GM08714 (cell line): ENCODE measurements around the gene ZNF493.

Source experiments
- H3K4me3 ChIP-seq: fragments of 200-500 bp; sonication (Bioruptor generic); 2 replicates; pipeline ENCODE4 v1.5.1; 2014; ENCODE audit warnings: mild to moderate bottlenecking, low read length, inconsistent platforms
- ZNF274 ChIP-seq: IDR thresholded peaks from 2 replicates; pipeline ENCODE4 v1.6.1; 2012; ENCODE audit warnings: mild to moderate bottlenecking, low read depth, low read length

Gene ZNF493

GRCh38 chr19:21396893-21397572 is at the start of gene ZNF493:
TSS of gene ZNF493 (plus strand) at chr19:21397133. CDS start at chr19:21397238, 105 bp downstream.
- peak within 1 kb of the TSS; percentile 70 for H3K4me3 ChIP-seq
- TF ChIP-seq ZNF274: no peak

- H3K4me3 ChIP-seq: no peak overlapping the region
- TF ChIP-seq ZNF274: no peak
These were observed 44.1 kb upstream of the ZNF493 start for GRCh38 chr19:21352830-21353229.

- peak within 1 kb of the TSS; percentile 84 for H3K4me3 ChIP-seq
- no peak for TF ChIP-seq ZNF274
These were observed 38.0 kb upstream of the ZNF493 start, which contains the start of gene ZNF738 for GRCh38 chr19:21358768-21359451. TSS of gene ZNF738 (plus strand) at chr19:21359000. CDS start at chr19:21359141, 141 bp downstream.

GRCh38 chr19:21362291-21362690 is 34.6 kb upstream of the ZNF493 start:
- H3K4me3 ChIP-seq: no peak overlapping the region
- TF ChIP-seq ZNF274: no peak

- H3K4me3 ChIP-seq: no peak overlapping the region
- peak; percentile 53; the same call in 1 of the 2 replicates for TF ChIP-seq ZNF274
These were observed 12.9 kb upstream of the ZNF493 start for GRCh38 chr19:21383980-21384582.

- no peak overlapping the region for H3K4me3 ChIP-seq
- TF ChIP-seq ZNF274: no peak
These were observed 812 bp upstream of the ZNF493 start for GRCh38 chr19:21396121-21396520.

- H3K4me3 ChIP-seq: no peak overlapping the region
- TF ChIP-seq ZNF274: no peak
These were observed 1.9 kb downstream of the ZNF493 start for GRCh38 chr19:21398851-21399250.

GRCh38 chr19:21402303-21402985 is 5.5 kb downstream of the ZNF493 start:
- H3K4me3 ChIP-seq: no peak overlapping the region
- no peak for TF ChIP-seq ZNF274

- no peak for TF ChIP-seq ZNF274
- H3K4me3 ChIP-seq: no peak overlapping the region
These were observed 13.2 kb downstream of the ZNF493 start for GRCh38 chr19:21410166-21410565.

- no peak for TF ChIP-seq ZNF274
- H3K4me3 ChIP-seq: no peak overlapping the region
These were observed 25.3 kb downstream of the ZNF493 start for GRCh38 chr19:21422244-21422643.

GRCh38 chr19:21423057-21424041 is 26.4 kb downstream of the ZNF493 start:
- peak; percentile 43 for TF ChIP-seq ZNF274
- H3K4me3 ChIP-seq: no peak overlapping the region

- H3K4me3 ChIP-seq: no peak overlapping the region
- TF ChIP-seq ZNF274: no peak
These were observed 33.7 kb downstream of the ZNF493 start for GRCh38 chr19:21430675-21431074.

GRCh38 chr19:21432590-21432989 is 35.7 kb downstream of the ZNF493 start:
- TF ChIP-seq ZNF274: no peak

More at GRCh38 chr19:21432590-21432989, 35.7 kb downstream of the ZNF493 start:
- no peak overlapping the region for H3K4me3 ChIP-seq
